GM18861 (cell line): ENCODE measurements around the gene SMG5.

Experiments used
- ATAC-seq: cut with Tn5 transposase; IDR thresholded peaks from one replicate; pipeline ENCODE4 v1.9.1; 2021; ENCODE audit not compliant: unreplicated experiment

SMG5 gene

GRCh38 chr1:156283521-156283920 is 896 bp upstream of the SMG5 start:
- ATAC-seq, result no peak

DNA sequence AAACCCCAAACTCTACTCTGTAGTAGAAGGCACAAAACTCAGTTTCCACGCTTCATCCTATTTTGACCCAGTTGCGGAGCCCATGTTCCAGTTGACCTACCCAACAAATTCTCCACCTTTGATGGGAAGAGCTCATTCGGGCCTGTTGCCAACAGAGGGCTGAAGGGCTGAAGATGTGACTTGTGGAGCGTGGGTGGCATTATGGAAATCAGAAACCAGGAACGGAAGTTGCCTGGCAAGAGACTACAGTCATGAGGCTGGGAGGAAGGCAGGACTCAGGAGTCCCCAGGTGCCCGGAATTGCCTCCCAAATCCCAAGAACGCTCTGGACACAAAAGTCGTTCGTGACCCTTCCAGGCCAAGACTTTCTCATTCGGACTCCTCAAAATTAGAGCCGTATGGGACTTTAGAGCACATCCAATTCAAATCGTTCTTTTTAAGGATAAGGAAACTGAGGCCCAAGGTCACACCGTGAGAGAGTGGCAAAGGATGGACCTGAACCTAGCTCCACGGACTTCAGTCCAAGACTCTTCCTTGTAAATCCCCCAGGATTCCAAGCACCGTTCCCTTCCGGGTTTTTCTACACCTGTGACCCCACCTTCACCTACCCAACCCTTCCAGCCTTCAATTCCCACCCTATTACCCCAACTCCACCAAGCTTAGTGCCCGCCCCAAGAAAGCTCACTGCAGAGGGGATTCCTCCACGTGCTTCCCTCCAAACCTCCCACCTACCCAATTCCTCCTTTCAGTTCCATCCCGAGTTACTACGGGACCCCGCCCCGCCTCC is 739 bp downstream of the SMG5 start:
- peak; percentile 1 for ATAC-seq

GRCh38 chr1:156281281-156281680 is 1.3 kb downstream of the SMG5 start:
- peak; percentile 36 for ATAC-seq

DNA sequence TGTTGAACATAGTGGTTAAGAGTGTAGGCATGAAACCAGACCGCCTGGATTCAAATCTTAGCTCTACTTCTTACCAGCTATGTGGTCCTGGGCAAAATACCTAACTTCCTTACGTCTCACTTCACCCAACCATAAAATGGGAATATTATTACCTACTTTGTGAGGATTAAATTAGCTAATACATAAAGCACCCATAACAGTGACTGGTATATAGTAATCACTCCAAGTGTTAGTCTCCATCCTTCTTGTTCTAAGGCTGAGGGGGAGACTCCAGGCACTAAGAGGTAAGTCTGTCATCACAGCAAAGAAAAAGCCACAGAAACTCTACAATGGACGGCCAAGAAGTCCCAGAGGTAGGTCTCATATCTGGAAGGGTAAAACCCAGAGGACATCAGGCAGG is 2.8 kb downstream of the SMG5 start:
- no peak for ATAC-seq

DNA sequence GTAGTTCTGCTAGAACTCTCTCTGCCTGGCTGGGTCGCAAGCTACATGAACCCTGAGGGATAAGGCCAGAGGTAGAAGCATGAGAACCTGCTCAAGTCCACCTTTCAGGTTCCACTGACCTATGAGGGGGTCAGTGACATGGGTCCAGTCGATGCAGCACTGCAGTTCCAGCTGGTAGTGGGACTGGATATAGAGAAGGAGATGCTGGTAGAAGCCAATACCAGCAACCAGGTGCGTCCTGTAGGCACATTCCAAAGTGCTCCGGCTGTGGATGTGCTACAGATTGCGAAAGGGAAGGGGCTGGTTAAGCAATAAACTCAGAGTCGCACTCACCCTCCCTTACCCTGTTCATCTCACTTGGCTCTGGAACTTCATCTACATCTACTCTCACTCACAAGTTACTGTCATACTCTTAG is 5.7 kb downstream of the SMG5 start:
- ATAC-seq, result no peak

DNA sequence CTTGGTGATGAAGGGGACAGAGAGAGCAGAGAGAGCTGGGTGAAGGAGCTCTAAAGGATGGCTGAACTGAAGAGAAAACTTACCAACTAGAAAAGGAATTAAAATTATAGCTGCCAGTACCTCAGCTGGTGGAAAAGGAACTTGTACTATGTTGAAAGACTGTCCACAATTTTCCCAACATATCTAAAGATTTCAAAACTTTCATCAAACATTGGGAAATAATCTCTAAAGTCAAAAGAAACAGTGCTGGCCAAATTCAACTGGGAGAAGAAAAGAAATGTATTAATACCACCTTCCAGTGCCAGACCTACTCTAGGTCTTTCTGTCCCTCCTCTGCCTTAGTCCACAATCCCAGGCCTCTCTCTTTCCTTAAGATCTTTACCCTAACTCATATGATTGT is 6.1 kb downstream of the SMG5 start:
- ATAC-seq, result no peak

GRCh38 chr1:156270314-156270713 is 12.3 kb downstream of the SMG5 start:
- no peak for ATAC-seq

- ATAC-seq, result no peak
These were observed 14.3 kb downstream of the SMG5 start for GRCh38 chr1:156268336-156268735.

- ATAC-seq, result no peak
These were observed 16.6 kb downstream of the SMG5 start for GRCh38 chr1:156266051-156266450.

DNA sequence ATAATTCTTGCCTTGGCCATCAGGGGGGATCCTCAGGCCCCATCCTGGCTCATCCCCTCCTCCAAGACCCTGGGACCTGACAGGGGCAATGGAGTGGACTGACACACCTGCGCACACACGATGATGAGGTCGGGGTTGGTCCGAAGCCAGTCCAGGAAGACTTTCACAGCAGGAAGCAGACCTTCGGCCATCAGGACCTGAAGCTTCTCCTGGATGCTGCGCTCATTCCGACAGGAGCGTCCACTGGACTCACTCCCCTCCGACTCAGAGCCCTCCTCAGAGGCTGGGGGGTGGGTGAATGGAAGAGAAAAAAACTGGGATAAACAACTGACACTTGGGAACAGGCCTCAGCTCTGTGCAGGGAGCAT is 19.4 kb downstream of the SMG5 start:
- no peak for ATAC-seq

DNA sequence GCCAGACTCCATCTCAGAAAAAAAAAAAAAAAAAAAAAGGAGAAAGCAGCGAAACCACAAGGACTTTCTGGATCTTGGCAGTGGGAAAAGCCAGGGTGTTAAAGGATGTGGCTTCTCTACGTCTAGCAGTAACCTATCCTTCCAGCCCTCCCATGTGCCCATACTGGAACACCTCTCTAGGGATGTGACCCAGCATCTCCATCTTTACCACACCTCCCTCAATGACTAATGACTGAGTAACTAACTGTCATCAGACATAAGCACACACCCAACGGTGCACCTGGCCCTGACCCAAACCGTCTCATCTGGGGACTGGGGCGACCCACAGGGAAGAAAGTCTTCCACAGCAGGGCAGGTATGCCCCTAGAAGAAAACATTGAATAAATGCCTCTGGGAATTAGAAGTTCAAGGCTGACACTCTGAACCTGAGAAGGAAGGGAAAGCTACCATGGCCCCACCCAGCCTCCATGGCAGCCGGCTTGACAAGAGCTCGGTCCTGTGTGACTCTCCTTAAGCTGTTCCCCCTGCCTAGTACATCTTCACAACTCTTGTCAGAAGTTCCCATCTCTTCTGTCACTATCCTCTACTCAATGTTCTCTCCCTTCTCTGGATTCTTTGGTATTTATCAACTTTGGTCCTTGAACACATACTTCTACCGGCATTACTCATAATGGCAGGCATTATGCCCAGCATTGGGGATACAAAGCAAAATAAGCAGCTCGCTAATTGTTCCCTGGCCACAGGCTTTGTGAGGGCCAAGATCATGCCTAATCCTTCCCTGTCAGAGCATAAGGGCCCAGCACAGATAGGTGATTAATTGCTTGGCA is 20.0 kb downstream of the SMG5 start:
- no peak for ATAC-seq

GRCh38 chr1:156260896-156261295 is 21.7 kb downstream of the SMG5 start:
- ATAC-seq, result no peak

GRCh38 chr1:156259805-156260204 is 22.8 kb downstream of the SMG5 start:
- ATAC-seq, result no peak

DNA sequence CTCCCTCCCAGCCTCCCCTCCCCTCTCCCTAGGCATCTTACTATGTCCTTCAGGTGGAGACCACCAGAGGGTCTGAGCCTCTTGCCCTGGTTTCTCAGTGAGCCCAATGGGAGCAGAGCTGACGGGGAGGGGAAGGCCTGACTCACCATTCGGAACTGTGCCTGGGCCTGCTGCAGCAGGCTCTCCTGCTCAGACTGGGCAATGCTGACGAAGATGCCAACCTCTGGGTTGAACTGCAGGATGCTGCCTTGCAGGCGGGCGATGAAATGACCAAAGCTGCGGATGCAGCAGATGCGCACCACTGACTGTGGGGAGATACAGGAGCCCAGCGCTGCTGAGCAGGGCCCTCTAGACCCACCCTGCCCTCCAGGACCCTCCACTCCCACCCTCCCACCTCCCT is 23.8 kb downstream of the SMG5 start:
- no peak for ATAC-seq

GRCh38 chr1:156257711-156258110 is 24.9 kb downstream of the SMG5 start:
- no peak for ATAC-seq

DNA sequence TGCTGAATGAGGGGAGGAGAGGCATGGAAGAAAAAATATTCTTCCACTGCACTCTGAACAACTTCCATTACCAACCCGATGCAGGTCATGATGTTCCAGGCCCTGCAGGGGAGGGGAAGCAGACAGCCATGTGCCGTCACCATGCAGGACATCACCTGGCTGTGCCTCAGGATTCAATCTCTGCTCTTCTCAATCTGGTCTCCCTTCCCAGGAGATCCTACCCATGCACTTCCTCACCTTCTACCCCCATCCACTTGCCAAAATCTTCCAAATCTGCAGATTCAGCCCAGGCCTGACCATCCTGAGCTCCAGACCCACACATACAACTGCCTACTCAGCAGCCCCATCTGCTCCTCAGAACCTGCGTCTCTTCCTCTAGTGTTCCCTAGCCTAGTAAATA is 29.0 kb downstream of the SMG5 start:
- ATAC-seq, result no peak

- no peak for ATAC-seq
These were observed 31.1 kb downstream of the SMG5 start for GRCh38 chr1:156251527-156251926.

DNA sequence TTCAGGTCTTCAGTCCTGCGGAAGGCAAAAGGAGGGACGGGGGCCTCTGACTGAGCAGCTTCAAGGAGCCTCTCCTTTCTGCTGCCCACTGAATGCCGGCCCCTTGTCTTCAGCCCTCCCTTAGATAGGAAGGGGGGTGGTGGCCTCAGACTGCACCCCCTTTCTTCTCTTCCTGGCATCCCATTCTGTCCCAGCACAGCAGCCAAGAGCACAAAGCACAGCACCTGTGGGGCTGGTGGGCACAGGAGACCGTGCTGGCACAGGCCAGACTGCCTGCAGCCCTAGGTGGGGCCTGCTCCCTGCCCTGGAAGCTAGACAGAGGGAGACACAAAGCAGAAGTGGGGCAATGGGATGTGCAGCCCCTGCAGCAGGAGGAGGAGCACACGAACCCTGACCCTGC is 33.0 kb downstream of the SMG5 start:
- no peak for ATAC-seq

DNA sequence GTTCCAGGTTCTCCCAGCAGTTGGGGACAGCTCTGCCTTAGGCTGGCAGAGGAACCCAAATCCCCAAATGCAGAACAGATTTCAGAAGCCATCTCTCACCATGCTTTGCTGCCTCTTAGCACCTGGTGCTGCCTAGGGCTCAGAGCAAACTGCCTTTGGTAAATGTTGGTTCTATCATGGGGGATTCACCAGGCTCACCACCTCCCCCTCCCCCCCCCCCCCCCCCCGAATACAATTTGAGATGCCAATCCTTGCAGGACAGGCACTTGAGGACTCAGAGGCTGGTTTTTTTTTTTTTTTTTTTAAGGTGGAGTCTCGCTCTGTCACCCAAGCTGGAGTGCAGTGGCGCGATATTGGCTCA is 34.3 kb downstream of the SMG5 start:
- no peak for ATAC-seq

- ATAC-seq, result no peak
These were observed 34.9 kb downstream of the SMG5 start, which contains the start of gene PAQR6 for GRCh38 chr1:156247460-156248322. TSS of gene PAQR6 (minus strand) at chr1:156248056. CDS start at chr1:156246731, 1,325 bp downstream.

- no peak for ATAC-seq
These were observed 35.7 kb downstream of the SMG5 start for GRCh38 chr1:156246781-156247459.
